Mesothelial cell of epicardium (in vitro differentiated cells): Measurements from ENCODE around the gene PTPRG. TPM values are rescaled to one million over a fixed set of nuclear protein-coding genes. Genes with fewer than 3 reads are reported as not detected.

Source experiments
- DNase-seq, 2 experiments: peaks; one replicate each; pipeline ENCODE4 v3.0.0; 2021; ENCODE audit warnings: low spot score in 2 of 2; ENCODE audit not compliant: unreplicated experiment in 2 of 2
- H3K27ac Mint-ChIP-seq: 2 replicates; pipeline ENCODE4 v1.8.0; 2021; ENCODE audit warnings: mixed read lengths
- H3K27me3 Mint-ChIP-seq: 2 replicates; pipeline ENCODE4 v1.8.0; 2021; ENCODE audit warnings: low read depth, mixed read lengths
- H3K36me3 Mint-ChIP-seq: 2 replicates; pipeline ENCODE4 v1.8.0; 2021; ENCODE audit warnings: mixed read lengths
- H3K4me1 Mint-ChIP-seq: 2 replicates; pipeline ENCODE4 v1.8.0; 2021; ENCODE audit warnings: mixed read lengths
- H3K4me3 Mint-ChIP-seq: 2 replicates; pipeline ENCODE4 v1.8.0; 2021; ENCODE audit warnings: mild to moderate bottlenecking, moderate library complexity, mixed read lengths
- H3K9me3 Mint-ChIP-seq: 2 replicates; pipeline ENCODE4 v1.8.0; 2021; ENCODE audit warnings: mixed read lengths
- total RNA-seq: library from RNA; stranded (reverse); gene quantifications from 3 replicates; pipeline ENCODE4 v1.2.1, GENCODE V29; 2021
- TF ChIP-seq, protein P1 (sequence below): fragments of 200-600 bp; sonication (generic); IDR thresholded peaks from one replicate; pipeline ENCODE4 v1.5.0; 2021; ENCODE audit warnings: antibody characterized with exemption; ENCODE audit not compliant: unreplicated experiment

PTPRG gene
- total RNA-seq, 1 donor from 2014 or later, result 40.4 TPM

DNA sequence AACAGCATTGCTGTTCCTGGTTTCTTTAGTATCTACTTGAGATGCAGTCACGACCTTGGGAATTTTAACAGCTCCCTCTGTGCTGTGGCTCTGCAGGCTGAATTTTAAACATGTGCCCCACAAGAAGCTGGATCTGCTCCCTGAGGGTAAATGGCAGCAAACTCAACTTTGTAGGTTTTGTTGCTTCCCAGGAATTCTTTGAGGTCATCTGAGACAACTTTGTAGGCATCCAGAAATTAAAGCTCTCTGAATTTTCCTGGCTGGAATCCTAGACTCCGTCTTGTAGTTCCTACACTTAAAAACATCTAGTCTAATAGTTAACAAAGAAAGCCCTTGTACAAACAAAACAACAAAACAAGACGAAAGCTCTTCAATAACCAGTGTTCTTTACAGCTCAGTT is 445.7 kb downstream of the PTPRG start:
- TF ChIP-seq, protein P1, sequence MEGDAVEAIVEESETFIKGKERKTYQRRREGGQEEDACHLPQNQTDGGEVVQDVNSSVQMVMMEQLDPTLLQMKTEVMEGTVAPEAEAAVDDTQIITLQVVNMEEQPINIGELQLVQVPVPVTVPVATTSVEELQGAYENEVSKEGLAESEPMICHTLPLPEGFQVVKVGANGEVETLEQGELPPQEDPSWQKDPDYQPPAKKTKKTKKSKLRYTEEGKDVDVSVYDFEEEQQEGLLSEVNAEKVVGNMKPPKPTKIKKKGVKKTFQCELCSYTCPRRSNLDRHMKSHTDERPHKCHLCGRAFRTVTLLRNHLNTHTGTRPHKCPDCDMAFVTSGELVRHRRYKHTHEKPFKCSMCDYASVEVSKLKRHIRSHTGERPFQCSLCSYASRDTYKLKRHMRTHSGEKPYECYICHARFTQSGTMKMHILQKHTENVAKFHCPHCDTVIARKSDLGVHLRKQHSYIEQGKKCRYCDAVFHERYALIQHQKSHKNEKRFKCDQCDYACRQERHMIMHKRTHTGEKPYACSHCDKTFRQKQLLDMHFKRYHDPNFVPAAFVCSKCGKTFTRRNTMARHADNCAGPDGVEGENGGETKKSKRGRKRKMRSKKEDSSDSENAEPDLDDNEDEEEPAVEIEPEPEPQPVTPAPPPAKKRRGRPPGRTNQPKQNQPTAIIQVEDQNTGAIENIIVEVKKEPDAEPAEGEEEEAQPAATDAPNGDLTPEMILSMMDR, result no peak
- Mint-ChIP-seq H3K4me3 (no peak overlapping the region), H3K27ac (no peak overlapping the region), H3K4me1 (no peaks in the 10 kb centered on the region), H3K27me3 (no peaks in the 10 kb centered on the region), H3K9me3 (peaks cover 7% of the 10 kb centered on the region), H3K36me3 (peaks cover 20% of the 10 kb centered on the region)
- DNase-seq, result no peak

DNA sequence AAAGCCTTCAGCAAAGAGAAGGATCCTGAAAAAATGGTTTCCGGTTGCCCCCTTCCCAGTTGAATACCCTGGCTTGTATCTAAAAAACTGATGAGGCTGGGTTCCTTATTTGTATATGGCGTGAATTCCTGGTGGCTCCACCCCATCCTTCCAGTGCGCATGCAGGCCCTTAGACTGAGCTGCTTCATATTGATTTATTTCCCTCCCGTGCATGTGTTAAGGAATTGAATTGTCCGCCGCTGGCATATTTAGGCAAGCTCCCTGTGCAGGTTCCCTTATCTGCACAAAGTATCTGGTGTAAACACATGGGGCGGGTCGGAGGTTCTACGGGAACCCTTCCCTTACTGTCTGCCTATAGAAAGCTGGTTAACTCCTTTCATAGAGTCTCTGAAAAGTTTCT is 449.6 kb downstream of the PTPRG start:
- Mint-ChIP-seq H3K4me1 (peaks cover 1% of the 10 kb centered on the region), H3K27ac (no peak overlapping the region), H3K9me3 (peaks cover 7% of the 10 kb centered on the region), H3K36me3 (no peaks in the 10 kb centered on the region), H3K27me3 (no peaks in the 10 kb centered on the region), H3K4me3 (no peak overlapping the region)
- TF ChIP-seq, protein P1, result no peak
- no peak for DNase-seq

GRCh38 chr3:62011666-62012065 is 450.3 kb downstream of the PTPRG start:
- peaks cover 1% of the 10 kb centered on the region for H3K4me1 Mint-ChIP-seq
- H3K36me3 Mint-ChIP-seq, result no peaks in the 10 kb centered on the region
- H3K27me3 Mint-ChIP-seq, result no peaks in the 10 kb centered on the region
- no peak for DNase-seq
- no peak overlapping the region for H3K27ac Mint-ChIP-seq
- TF ChIP-seq, protein P1, result no peak
- H3K9me3 Mint-ChIP-seq, result peaks cover 7% of the 10 kb centered on the region
- H3K4me3 Mint-ChIP-seq, result no peak overlapping the region

- TF ChIP-seq, protein P1, result no peak
- H3K4me3 Mint-ChIP-seq, result no peak overlapping the region
- H3K36me3 Mint-ChIP-seq, result peaks cover 5% of the 10 kb centered on the region
- DNase-seq, result no peak
- H3K4me1 Mint-ChIP-seq, result peaks cover 1% of the 10 kb centered on the region
- H3K27me3 Mint-ChIP-seq, result no peaks in the 10 kb centered on the region
- H3K9me3 Mint-ChIP-seq, result peaks cover 11% of the 10 kb centered on the region
- no peak overlapping the region for H3K27ac Mint-ChIP-seq
These were observed 452.6 kb downstream of the PTPRG start for GRCh38 chr3:62013951-62014350.

GRCh38 chr3:62015111-62015510 is 453.7 kb downstream of the PTPRG start:
- TF ChIP-seq, protein P1, result no peak
- Mint-ChIP-seq H3K4me1 (peaks cover 1% of the 10 kb centered on the region), H3K4me3 (no peak overlapping the region), H3K27me3 (no peaks in the 10 kb centered on the region), H3K36me3 (peaks cover 5% of the 10 kb centered on the region), H3K9me3 (peaks cover 11% of the 10 kb centered on the region), H3K27ac (no peak overlapping the region)
- no peak for DNase-seq

- no peaks in the 10 kb centered on the region for H3K27me3 Mint-ChIP-seq
- no peak overlapping the region for H3K4me3 Mint-ChIP-seq
- H3K9me3 Mint-ChIP-seq, result peaks cover 4% of the 10 kb centered on the region
- TF ChIP-seq, protein P1, result no peak
- peaks cover 5% of the 10 kb centered on the region for H3K36me3 Mint-ChIP-seq
- H3K27ac Mint-ChIP-seq, result no peak overlapping the region
- no peak for DNase-seq
- H3K4me1 Mint-ChIP-seq, result peaks cover 2% of the 10 kb centered on the region
These were observed 458.5 kb downstream of the PTPRG start for GRCh38 chr3:62019906-62020305.
